H1 (cell line): Measurements from ENCODE around the gene SHC3.

ENCODE experiments used
- CBX5 ChIP-seq: fragments of 300-800, 300-1000 bp; sonication (generic); IDR thresholded peaks from 2 replicates; pipeline ENCODE4 v1.7.1; 2016; ENCODE audit warnings: antibody characterized with exemption, low read length, low read depth
- CHD2 ChIP-seq: IDR thresholded peaks from 2 replicates; pipeline ENCODE4 v1.6.1; 2012; ENCODE audit warnings: low read length, improper control_type of control experiment
- EP300 ChIP-seq, 2 experiments: IDR thresholded peaks; 1 replicate in 1 of 2; 2 replicates in 1 of 2; pipeline ENCODE4 v1.6.1; 2011 to 2012; ENCODE audit warnings: low read depth in 2 of 2, low read length in 2 of 2, mild to moderate bottlenecking in 2 of 2, borderline replicate concordance in 1 of 2, inconsistent platforms in 1 of 2, moderate library complexity in 1 of 2
- NANOG ChIP-seq: IDR thresholded peaks from 2 replicates; pipeline ENCODE4 v1.6.1; 2011; ENCODE audit warnings: low read length, low read depth, mild to moderate bottlenecking, inconsistent platforms; ENCODE audit not compliant: insufficient read depth, poor library complexity, severe bottlenecking
- POLR2A ChIP-seq, 2 experiments: IDR thresholded peaks; 1 replicate in 1 of 2; 2 replicates in 1 of 2; pipeline ENCODE4 v1.6.1; 2011; ENCODE audit warnings: low read depth in 2 of 2, low read length in 2 of 2, mild to moderate bottlenecking in 2 of 2; ENCODE audit errors: control extremely low read depth in 1 of 2
- RAD21 ChIP-seq, 2 experiments: IDR thresholded peaks in 1 of 2; conservative IDR thresholded peaks in 1 of 2; 2 replicates each; pipeline ENCODE4 v1.6.1; 2011; ENCODE audit warnings: low read depth in 2 of 2, low read length in 2 of 2, improper control_type of control experiment in 1 of 2, inconsistent platforms in 1 of 2, mild to moderate bottlenecking in 1 of 2, moderate library complexity in 1 of 2

DNA sequence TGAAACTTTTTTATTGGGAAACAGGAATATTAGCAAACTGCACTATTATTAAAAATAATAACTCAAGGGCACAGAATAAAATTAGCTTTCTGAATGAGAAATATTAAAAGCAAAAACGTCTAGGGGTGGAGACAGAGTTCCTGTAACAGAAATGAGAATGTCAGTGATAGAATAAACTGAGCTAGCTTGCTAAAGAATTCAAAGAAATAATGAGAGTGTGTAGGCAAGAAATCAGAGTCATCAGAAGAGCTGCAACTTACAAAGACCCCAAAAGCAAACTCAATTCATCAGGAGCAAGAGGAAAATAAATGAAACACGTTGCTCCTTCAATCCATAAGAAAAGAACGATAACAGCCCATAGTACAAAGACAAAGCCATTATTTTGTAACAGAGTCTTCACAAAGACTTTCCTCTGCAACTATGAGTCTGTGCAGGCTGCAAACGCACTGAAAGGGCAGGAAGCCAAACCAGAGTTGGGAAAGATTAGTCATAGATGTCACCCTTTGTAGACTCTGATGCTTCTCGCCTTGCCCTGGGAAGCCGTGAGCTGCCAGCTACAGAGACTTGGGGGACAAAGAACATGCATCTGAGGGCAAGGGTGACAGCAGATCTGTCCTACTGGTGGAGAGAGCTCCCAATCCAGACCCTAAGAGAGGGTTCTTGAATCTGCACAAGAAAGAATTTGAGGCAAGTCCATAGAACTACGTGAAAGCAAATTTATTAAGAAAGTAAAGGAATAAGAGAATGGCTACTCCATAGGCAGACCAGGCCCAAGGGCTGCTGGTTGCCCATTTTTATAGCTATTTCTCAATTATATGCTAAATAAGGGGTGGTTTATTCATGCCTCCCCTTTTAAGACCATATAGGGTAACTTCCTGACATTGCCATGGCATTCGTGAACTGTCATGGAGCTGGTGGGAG, 40.8 kb downstream of the SHC3 start:
- TF ChIP-seq POLR2A (IDR thresholded peaks at IDR 0.05; ENCODE audit: control extremely low read depth in 1 of 2, low read depth in 2 of 2, low read length in 2 of 2) = no peak
- TF ChIP-seq EP300 (IDR thresholded peaks at IDR 0.05; ENCODE audit: borderline replicate concordance in 1 of 2, low read depth in 2 of 2, low read length in 2 of 2) = no peak
- no peak for TF ChIP-seq NANOG
- TF ChIP-seq RAD21 (IDR thresholded peaks at IDR 0.05 in 1 of 2, conservative IDR thresholded peaks at IDR 0.05 in 1 of 2; ENCODE audit: low read depth in 2 of 2, low read length in 2 of 2) = no peak
- no peak for TF ChIP-seq CHD2
- TF ChIP-seq CBX5 = no peak
